Erythroblast (primary cell): ENCODE measurements around the gene NTN1.

Source experiments
- GATA1 ChIP-seq: IDR thresholded peaks from 2 replicates; pipeline ENCODE4 v1.6.1; 2011; ENCODE audit warnings: low read depth, mild to moderate bottlenecking, control low read depth, low read length, moderate library complexity
- POLR2A ChIP-seq: IDR thresholded peaks from 2 replicates; pipeline ENCODE4 v1.6.1; 2011; ENCODE audit warnings: mild to moderate bottlenecking, low read length

- TF ChIP-seq POLR2A: no peak
- TF ChIP-seq GATA1: no peak
Observed at GRCh38 chr17:9121186-9121820, 100.0 kb downstream of the NTN1 start.
